NCI-H2107 (cell line): ENCODE measurements around the gene PPP2R2B.

Source experiments
- DNase-seq: peaks from one replicate; lab custom pipeline; 2025; lab: John Stamatoyannopoulos, UW

The PPP2R2B gene

DNA sequence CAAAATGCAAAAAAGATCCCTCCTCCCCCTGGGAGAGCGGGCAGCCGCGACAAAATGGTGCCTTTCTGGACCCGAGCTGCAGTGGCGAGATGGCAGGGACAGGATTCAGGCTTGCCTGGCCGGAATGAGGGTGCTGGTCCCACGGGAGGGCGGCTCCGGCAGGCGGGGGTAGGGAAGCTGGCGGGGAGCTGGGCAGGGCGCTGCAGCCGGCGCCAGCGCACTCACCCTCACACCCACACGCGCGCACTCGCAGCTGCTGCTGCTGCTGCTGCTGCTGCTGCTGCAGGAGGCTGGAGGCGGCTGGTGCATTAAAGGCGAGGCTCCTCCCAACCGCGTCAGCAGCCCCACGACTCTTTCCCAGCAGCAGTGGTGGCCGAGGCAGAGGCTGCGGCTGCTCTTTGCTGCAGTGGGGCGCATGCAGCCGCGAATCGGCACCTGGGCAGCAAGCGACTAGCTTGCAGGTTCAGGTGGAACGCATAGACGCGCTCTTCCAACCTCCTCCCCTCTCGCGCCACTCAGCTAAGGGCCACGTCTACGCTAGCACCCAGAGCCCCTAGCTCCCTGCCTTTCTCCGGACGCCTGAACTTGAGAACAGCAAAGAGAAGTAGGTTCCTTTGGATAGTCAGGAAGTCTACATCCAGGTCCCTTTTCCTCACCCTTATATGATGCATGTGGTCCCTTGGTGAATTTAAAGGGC is at the start of gene PPP2R2B:
Gene PPP2R2B, minus strand, starts transcription at position 282 of the 697 bp plus-strand sequence.
- DNase-seq = no peak

DNA sequence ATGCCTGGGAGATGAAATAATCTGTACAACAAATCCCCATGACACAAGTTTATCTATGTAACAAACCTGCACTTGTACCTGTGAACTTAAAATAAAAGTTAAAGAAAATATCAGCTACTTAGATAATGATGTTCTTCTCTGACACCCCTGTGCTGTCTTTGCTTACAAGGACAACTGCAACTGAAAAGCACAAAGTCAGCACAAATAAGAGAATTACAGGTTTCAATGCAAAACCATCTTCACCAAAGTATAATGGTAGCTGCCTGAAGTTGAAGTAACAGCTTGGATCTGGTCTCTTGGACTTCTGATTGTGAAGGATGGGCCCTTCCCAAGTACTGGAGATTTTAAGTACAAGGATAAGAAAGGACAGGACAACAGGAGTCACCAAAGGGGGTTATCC is 45.6 kb upstream of the PPP2R2B start:
- no peak for DNase-seq

DNA sequence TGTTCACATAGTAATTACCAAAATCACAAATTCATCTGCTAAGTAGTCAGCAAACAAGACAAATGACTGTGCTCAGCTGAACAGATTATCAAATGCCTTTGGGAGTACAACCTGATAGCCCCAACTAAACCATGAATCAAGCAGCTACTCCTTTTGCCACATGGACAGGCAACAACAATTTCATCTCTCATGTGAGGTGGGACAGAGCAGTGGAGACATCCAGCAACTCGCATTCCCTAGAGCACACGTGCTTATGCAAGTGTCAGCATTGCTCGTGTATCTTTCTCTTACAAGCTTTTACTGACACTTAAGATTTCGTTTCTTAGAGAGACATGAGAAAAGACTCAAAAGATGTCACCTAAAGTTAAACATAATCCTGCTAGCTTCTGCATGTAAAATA is 42.7 kb upstream of the PPP2R2B start:
- DNase-seq = no peak

DNA sequence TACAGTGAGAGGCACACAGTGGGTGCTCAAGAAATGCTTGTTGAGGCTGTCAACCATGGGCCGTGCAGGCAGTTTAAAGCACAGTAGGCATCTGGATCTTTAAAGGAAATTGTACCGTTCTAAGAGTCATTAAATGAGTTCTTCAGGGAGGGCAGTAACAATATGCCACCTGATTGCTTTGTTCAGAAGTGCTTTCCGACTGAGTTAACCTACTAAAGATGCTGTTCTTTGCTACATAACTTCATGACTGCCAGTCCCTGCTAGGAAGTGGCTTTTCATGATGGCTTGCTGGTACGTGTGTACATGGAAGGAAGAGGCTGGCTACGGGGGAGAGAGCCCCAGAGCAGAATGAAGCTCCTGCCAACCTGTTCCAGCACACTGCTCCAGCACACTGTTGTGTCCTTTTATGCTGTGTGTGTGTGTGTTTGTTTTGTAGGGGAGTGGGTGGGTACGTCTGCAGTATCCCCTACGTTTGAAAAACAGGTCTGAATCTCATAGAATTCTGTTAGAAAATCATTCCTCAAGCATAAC is 41.9 kb upstream of the PPP2R2B start:
- DNase-seq = no peak

DNA sequence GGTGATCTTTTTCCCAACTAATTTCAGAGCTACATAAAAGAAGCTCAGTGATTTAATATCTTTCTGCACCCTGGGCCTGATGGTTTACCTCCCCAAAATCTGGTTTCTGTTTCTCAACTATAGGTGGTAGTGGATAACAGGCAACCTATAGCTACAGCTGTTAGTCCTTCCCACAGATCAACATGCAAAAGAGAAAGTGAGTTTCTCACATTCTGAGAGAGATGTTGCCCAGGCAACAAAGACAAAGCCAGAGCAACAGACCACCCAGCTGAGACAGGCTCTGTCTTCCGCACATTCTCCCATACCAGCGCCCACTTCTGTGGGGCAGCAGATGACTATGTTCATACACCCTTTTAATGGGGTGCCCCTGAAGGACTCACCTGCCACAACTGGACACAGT is 40.7 kb upstream of the PPP2R2B start:
- no peak for DNase-seq

DNA sequence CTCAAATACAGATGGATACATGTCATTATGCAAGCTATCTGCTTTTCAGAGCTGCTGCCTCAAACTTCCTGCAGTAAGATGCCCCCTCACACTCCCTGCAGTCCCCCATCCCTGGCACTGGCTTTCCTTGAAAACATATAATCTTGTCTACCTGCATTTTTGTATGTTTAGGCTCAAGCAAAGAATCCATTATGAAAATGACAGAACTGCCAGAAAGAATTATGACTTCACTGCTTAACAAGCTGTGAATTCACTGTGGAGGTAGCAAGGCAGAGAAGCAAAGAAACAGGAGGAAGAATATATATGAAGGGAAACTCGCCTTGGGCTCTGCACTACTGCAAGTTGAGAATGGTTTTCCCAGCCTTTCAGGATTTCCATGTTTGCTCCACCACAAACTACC is 39.4 kb upstream of the PPP2R2B start:
- DNase-seq = no peak

DNA sequence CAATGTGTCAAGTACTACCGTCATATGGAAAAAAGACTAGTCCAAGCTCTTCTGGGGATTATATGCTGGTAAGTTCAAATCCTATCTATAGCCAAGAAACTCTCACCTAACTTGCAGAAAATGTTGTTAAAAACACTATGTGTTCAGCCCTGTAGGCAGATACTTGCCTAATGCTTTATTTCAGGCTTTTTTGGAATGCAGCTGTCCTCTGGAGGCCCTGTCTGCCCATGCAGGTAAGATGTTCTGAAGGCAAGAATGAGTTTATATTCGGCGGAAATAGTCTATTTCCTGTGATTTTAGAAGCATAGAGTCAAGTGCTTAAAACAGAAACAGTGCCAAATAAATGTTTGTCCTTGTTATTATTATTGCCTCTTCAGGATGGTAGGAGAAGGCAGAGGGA is 34.3 kb upstream of the PPP2R2B start:
- DNase-seq = no peak

DNA sequence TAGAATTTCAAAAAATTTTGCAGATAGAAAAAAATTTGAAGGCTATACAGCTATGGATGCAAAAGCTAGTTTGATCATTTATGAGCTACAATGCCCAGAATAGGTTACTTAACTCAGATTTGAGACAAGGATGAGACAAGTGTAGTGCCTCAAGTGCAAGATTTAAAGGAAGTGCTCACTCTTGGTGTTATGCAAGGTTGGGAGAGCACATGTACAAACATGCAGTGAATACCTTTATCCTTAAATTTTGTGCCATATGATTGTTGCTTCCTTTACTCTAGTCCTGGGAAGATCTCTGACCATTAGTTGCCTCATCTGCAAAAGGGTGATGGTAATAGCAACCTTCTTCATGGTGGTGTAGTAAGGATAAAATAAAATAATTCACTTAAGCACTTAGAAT is 31.7 kb upstream of the PPP2R2B start:
- no peak for DNase-seq

DNA sequence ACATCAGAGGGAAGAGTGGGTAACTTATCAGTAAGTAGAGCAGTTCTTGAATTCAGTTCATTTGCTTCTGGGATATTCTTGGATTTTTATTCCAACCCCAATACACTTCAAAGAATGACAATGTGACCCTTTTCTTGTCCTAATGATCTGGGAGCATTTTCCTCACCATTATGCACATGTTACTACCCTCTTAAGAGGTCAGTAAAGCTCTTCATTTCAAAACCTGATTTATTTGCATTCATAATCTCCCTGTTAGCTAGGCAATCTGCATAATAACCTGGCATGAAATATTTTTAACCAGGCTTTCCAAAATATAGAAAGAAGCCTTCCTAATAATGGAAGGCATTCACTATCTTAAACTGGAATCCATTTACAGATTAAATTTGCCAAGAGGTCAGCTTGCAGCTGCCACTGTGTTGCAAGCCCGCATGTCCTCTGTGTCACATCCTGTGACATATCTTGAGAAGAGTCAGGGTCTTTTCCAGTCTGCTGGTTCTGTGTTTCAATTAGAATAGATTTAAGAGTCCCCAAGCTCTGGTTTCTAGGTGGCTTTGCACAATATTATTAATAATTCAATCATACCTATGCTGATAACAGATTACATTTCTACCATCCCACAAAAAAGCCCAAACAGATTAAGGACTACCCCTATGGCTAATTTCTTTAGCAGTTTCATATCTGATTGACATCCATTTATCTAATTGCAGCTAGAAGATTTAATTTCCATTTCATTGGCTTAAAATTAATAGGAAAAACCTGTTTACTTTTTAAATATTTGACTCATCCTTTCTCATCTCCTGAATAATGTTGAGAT is 30.9 kb upstream of the PPP2R2B start:
- DNase-seq = no peak

DNA sequence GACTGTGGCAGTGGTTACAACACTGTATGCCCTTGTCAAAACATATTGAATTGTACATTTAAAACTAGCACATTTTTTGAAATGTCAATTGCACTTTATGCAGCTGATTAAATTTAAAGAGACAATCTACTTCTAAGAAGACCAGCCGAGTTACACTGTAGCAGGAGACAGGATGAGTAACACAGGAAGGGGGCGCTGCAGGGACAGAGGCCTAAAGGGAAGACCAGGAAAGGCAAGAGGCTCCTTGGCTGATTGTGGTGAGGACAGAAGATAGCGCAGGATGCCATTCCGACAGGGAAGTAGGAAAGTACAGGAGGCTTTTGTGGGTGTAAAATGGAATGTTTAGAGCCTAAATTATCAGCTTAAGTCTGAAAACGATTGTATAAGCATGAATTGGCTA is 28.2 kb upstream of the PPP2R2B start:
- no peak for DNase-seq

DNA sequence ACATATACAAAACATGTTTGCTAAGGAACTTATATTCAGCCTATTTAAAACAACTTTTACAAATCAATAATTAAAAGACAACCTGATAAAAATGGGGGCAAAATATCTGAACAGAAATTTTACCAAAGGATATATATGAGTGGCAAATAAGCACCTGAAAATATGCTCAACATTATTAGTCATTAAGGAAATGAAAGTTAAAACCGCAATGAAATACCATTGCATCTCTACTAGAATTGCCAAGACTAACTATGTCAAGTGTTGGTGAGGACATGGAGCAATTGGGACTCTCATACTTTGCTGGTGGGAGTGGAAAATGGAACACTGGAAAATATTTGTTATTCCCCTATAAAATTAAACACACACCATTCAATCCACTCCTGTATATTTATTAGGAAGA is 26.3 kb upstream of the PPP2R2B start:
- no peak for DNase-seq

DNA sequence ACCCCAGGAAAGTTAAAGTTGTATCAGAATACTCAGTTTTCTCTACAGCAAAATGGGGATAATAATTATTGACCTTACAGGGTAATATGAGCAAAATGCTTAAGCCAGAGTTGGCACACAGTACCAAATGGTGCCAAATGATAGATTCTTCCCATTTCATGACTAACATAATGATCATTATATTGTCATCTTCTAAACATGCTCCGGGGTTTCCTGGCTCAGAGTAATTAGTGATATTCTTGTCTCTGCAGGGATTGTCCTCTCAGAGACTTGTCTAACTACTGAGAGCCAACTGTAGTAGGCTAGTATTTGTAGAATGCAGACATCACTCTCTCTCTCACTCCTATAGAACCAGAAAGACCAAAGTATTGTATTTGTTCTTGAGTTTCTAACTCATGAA is 25.2 kb upstream of the PPP2R2B start:
- no peak for DNase-seq

DNA sequence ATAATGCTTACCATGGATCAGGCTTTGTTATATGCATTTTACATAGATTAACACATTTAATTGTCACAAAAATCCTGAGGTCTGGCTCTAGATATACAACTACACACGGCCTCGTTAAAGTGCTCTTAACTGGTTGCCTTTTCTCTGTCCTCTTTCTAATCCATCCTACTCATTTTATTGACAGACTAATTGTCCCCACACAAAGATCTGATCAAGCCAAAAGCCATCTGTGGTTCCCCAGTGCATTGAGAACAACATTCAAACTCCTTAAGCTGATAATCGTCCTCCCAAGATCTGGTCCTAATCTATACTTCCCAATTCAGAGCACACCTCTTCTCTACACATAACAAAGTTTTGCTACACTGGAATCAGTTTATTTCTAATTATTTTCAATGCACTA is 23.9 kb upstream of the PPP2R2B start:
- DNase-seq = no peak

DNA sequence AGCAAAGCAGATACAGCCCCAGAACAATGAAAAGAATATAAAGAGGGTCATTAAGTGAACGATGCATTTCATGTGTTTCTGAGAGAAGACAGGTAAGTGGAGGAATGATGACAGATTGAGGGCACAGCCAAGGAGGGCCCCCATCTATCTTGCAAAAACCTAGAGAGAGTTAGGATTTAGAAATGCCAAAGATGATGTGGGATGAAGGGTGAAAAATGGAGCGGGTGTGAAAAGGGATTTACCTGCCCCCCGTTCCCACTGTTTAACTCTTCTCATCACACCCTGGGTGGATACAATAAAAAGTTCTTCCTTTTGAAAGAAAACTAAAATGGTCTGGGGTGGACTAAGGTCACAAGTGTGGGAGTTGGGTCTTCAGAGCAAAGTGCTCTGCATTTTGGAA is 18.5 kb upstream of the PPP2R2B start:
- no peak for DNase-seq

DNA sequence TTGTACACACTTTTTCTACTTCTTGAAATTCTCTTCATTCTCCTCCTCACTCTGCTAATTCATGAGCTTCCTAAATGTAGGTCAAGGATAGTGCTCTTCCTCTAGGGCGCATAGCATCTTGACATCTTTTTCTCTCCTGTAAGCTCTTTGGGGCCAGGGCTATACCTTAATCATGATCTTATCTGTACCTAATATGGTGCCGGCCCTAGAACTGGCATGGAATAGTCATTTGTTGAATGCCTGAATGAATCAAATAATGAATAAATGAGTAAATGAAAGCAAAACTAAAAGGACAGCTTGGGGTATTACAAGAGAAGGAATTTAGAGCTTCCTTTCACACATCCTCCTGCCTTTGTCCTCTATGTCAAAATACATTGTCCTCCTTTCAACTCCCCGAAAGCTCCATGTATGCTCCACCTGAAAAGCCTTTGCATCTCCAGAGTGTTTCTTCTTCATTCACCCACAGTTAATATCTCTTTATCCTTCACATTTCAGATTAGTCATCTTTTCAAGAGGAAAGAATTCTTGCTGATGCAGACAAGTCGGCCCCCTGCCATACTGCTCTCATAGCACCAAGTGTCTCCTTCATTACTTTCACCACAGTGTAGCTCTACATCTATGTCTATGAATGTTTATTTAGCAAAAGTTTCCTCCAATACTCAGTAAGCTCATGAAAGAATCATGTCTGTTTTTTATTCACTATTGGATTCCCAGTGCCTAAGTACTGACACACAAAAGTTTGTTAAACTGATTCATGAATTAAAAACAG is 16.4 kb upstream of the PPP2R2B start:
- no peak for DNase-seq

DNA sequence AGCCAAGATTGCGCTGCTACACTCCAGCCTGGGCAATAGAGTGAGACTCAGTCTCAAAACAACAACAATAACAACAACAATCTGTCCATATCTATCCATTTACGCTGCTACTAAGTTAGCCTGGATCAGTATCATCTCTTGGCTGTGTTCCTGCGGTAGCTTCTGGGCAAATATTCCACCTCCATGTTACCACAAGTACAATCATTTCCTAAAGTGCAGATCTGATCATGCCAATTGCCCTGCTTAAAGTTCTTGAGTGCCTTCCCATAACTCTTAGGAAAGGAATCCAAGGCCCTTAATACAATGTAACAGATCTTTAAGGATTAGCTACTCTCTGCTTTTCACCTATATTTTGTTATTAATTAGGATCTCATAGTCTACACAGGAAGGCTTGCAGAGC is 15.4 kb upstream of the PPP2R2B start:
- DNase-seq = no peak

DNA sequence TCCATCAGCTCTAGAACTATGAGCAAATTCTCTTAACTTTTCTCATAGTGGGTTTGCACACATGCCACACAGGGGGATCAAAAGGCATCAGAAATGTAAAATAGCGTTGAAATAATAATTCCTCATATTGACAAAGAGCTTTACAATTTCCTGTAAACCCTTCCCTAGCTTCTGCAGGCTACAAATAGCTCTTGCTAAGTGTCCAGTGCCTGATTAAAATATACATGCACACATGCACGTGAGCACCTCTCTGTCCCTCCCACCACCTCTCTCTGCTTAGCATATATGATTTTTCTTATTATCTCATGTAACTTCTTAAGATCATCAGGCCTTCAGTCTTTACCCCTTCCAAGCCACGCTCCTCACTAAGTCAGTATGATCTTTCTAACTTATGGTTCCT is 13.7 kb upstream of the PPP2R2B start:
- DNase-seq = no peak

DNA sequence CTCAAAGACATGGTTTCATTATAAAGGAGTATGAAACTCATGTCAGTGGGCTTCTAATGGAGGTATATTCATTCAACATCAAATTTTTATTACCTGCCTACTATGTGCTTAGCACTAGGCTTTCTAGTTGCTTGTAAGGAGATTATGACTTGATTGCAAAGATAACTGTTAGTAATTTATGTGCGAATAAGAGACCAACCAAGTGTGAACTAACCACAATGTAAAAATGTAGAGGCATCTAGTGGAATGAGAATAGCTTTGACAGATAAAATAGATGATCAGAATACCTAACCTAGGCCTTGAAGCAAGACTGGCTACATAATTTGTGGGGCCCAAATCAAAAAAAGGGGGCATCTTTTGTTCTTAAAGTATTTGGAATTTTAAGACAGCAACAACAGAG is 13.0 kb upstream of the PPP2R2B start:
- no peak for DNase-seq

DNA sequence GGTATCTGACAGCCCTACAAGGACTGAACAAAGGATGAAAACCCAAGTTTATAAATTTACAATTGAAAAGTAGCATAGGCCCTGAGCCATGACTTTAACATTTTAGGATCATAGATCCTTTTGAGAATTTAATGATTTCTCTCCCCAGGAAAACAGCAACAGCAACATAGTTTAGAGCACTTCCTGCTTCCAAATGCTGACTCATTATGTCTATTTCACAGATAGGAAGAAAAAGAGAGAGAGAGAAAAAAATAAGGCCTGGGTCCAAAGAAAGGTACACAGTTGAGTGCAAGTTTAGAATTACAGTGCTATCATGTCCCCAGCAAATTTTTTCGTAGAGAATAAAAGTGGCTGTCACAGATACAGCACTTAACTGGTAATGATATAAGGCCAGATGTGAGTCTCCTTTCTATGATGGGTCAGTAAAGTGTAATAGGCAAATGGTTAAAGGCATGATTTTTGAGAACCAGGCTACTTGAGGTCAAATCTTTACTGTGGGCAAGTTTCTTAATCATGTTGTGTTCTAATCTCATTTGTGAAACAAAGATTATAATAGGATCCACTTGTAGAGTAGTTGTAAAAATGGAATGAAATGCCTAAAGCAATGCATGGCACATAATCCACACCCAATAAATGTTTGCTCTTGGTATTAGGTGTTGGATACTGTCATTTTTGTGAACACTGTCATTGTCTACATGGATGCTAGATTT is 12.3 kb upstream of the PPP2R2B start:
- no peak for DNase-seq

DNA sequence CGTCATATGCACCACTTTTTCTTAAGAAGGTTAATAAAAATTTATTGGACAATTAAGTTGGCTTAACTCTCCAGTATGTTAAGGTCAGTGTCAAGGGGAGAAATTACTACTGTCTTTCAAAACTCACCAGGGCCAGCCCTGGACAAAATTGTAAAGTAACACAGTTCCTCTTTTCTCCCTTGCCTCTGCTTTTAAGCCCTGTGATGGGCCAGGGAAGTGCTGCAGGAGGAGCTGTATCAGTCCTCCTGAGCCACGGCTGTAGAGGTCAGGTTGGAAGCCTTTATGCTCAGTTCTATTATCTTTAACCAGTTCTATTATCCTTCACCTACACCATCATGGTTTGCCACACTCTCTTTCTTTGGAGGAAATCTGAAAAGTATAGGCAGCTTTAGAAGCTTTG is 11.5 kb upstream of the PPP2R2B start:
- DNase-seq = no peak

DNA sequence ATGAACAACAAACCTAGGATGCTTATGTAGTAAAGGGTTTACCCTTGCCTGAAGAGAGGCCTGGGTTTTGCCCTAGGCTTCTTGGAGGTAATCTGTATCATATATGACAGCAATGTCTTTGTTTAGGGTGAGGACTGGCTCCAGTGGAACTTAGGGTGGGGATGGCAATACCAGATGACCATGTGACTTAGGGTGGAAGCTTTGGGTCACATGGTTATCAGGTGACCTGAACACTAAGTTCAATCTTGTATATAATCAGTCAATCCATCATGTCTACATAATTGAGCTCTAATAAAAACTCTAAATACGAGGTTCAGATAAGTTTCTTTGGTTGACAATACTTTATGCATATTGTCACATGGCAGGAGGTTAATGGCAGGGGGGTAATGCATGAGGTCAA is 10.6 kb upstream of the PPP2R2B start:
- DNase-seq = no peak

DNA sequence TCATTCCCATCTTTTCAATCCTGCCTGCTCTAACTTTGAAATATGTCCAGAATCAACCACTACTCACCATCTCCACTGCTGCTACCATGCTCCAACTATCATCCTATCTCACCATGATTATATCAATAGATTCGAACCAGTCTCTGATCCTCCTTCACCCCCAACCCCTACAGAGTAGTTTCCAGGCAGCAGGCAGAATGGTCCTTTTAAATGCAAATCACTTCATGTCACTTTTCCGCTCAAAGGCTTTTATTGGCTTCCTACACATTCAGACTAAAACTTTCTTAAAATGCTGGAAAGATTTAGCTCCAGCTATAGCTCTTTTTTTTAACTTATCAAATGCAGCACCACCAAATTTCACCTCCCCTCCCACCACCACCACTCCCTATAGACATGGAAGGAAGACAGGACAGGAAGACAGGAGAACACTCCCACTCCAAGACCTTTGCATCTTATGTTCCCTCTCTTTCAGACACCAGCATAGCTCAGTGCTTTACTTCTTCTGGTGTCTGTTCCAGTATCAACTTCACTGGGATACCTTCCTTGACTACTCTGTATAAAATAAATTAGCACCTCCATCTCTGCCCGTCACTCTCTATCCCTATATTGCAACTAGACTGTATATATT is 9.9 kb upstream of the PPP2R2B start:
- DNase-seq = no peak
